Lower leg skin (tissue), 4 donors: ENCODE measurements around the gene BRWD1. TPM values are rescaled to one million over a fixed set of nuclear protein-coding genes. Genes with fewer than 3 reads are reported as not detected.

Source experiments
- DNase-seq, 2 donors: peaks; one replicate each; pipeline ENCODE4 v3.0.0-alpha.2; 2019; ENCODE audit warnings: low spot score in 2 of 2
- H3K4me3 ChIP-seq: fragments of 200-600 bp; sonication (generic); 2 replicates; pipeline ENCODE4 v1.5.1; 2017; ENCODE audit warnings: mild to moderate bottlenecking, low read depth; ENCODE audit not compliant: poor library complexity, severe bottlenecking
- POLR2A ChIP-seq, 2 donors: fragments of 450-650 bp; IDR thresholded peaks; one replicate each; pipeline ENCODE4 v1.6.1; 2016 to 2017; ENCODE audit warnings: antibody characterized with exemption in 2 of 2, mild to moderate bottlenecking in 1 of 2, moderate library complexity in 1 of 2
- WGBS, 2 donors: methylation state at CpG; one replicate each; pipeline ENCODE4 v1.1.5; 2018; 5-methylcytosine and 5-hydroxymethylcytosine counted together
- intact Hi-C: fragments of 100-400 bp; cut with DNase I; formaldehyde crosslinking; loops from one replicate; pipeline ENCODE4 v1.15.0; 2023; ENCODE audit warnings: low total_unique reads
- total RNA-seq, 4 donors: library from RNA; depleted of rRNA; stranded (reverse); fragments of >200 nt; gene quantifications; one replicate each; pipeline ENCODE4 v1.1.0, GENCODE V29; 2016
- TF ChIP-seq, protein P1 (sequence below), 3 donors: fragments of 450-650 bp; IDR thresholded peaks; one replicate each; pipeline ENCODE4 v1.5.1; 2016; ENCODE audit warnings: antibody characterized with exemption in 3 of 3, mild to moderate bottlenecking in 3 of 3, moderate library complexity in 2 of 3

The BRWD1 gene
- total RNA-seq, 4 donors from 2014 or later, result 42.2 to 57.2 (median 52.6) TPM

DNA sequence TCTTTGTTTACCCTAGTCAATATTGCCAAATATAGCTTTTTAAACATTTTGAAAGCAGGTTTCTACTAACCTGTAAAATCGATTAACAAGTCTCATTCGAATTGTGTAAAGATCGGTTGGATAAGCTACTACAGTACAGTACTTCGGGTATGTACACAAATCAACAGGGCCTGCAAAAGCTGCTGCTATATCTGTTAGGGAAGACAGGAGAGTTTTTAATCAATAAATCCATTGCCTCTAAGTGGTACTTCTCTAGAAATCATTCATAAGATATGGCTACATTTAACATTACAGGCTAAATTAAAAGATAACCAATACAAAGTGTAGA, 95.4 kb downstream of the BRWD1 start:
- H3K4me3 ChIP-seq, result no peak overlapping the region
- TF ChIP-seq, protein P1, sequence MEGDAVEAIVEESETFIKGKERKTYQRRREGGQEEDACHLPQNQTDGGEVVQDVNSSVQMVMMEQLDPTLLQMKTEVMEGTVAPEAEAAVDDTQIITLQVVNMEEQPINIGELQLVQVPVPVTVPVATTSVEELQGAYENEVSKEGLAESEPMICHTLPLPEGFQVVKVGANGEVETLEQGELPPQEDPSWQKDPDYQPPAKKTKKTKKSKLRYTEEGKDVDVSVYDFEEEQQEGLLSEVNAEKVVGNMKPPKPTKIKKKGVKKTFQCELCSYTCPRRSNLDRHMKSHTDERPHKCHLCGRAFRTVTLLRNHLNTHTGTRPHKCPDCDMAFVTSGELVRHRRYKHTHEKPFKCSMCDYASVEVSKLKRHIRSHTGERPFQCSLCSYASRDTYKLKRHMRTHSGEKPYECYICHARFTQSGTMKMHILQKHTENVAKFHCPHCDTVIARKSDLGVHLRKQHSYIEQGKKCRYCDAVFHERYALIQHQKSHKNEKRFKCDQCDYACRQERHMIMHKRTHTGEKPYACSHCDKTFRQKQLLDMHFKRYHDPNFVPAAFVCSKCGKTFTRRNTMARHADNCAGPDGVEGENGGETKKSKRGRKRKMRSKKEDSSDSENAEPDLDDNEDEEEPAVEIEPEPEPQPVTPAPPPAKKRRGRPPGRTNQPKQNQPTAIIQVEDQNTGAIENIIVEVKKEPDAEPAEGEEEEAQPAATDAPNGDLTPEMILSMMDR (IDR thresholded peaks at IDR 0.05), result no peak
- TF ChIP-seq POLR2A (IDR thresholded peaks at IDR 0.05), result no peak
- intact Hi-C loops, result no loop called here
- no peak for DNase-seq
- WGBS, 2 donors, result 92 to 94% methylated on average over 4 of the region's 4 CpGs

- no peak overlapping the region for H3K4me3 ChIP-seq
- intact Hi-C loops, result no loop called here
- no peak for DNase-seq
- TF ChIP-seq, protein P1 (IDR thresholded peaks at IDR 0.05), result no peak
- TF ChIP-seq POLR2A (IDR thresholded peaks at IDR 0.05), result no peak
- 96 to 97% methylated on average over 3 of the region's 3 CpGs for WGBS, 2 donors
Measured at GRCh38 chr21:39217356-39218081, 95.9 kb downstream of the BRWD1 start.

DNA sequence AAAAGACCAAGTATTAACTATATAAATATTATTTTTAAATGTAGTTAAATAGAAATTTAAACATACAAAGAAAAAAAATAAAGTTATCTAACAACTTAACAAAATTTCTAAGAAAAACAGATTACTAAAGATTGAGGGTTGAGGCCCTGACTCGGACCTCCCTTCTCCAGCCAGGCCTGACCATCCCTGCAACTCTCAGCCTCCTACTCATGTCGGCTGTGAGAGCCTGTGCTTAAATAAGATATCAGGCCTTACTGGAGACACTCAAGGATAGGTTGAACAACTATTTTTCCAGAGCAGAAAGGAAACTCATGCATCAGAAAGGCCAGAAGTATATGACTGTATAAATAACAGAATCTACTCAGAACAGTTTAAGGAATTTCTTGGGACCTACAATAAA, 97.1 kb downstream of the BRWD1 start:
- TF ChIP-seq, protein P1 (IDR thresholded peaks at IDR 0.05), result no peak
- no peak for TF ChIP-seq POLR2A (IDR thresholded peaks at IDR 0.05)
- 92 to 97% methylated on average over 2 of the region's 2 CpGs for WGBS, 2 donors
- no peak overlapping the region for H3K4me3 ChIP-seq
- DNase-seq, result no peak
- intact Hi-C loops, result no loop called here

GRCh38 chr21:39215078-39215477, 98.4 kb downstream of the BRWD1 start:
- TF ChIP-seq, protein P1 (IDR thresholded peaks at IDR 0.05), result no peak
- no peak for TF ChIP-seq POLR2A (IDR thresholded peaks at IDR 0.05)
- DNase-seq, result no peak
- no peak overlapping the region for H3K4me3 ChIP-seq
- intact Hi-C loops, result no loop called here
- WGBS, 2 donors, result 94 to 96% methylated on average over 7 of the region's 7 CpGs

GRCh38 chr21:39209334-39209688, 104.1 kb downstream of the BRWD1 start:
- TF ChIP-seq POLR2A (IDR thresholded peaks at IDR 0.05), result no peak
- TF ChIP-seq, protein P1 (IDR thresholded peaks at IDR 0.05), result no peak
- intact Hi-C loops, result no loop called here
- DNase-seq, result no peak
- H3K4me3 ChIP-seq, result no peak overlapping the region
- 80 to 94% methylated on average over 2 of the region's 2 CpGs for WGBS, 2 donors
